UCSD-AML1 (cell line): Measurements from ENCODE around the gene OR2T3.
"Not testable (repeated sequence)": the region's sequence is repeated elsewhere in the genome, so short reads cannot be mapped to it uniquely, and the experiment has no call there.

Experiments
- DNase-seq: peaks from one replicate; lab custom pipeline; 2025; ENCODE audit not compliant: unreplicated experiment; lab: John Stamatoyannopoulos, UW

The OR2T3 gene

GRCh38 chr1:248471154-248471553, 2.0 kb upstream of the OR2T3 start:
- DNase-seq = no peak

DNA sequence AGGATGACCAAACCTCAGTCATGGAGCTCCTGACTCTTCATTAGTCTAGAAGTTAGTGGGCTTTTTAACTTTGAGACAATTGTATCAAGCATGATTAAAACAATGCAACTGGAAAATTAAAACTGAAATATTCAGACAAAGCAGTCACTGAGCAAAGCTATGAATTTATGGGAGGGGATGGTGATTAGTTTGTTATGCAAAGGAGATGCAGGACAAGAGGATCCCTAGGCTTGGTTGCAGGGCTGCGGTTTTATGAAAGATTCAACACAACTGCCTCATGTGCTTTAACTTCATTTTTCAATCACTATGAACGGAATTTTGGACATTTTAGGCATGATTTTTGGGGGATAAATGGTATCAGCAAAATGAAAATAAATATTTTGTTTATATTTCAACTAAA, 1.0 kb upstream of the OR2T3 start:
- not testable (repeated sequence) for DNase-seq

DNA sequence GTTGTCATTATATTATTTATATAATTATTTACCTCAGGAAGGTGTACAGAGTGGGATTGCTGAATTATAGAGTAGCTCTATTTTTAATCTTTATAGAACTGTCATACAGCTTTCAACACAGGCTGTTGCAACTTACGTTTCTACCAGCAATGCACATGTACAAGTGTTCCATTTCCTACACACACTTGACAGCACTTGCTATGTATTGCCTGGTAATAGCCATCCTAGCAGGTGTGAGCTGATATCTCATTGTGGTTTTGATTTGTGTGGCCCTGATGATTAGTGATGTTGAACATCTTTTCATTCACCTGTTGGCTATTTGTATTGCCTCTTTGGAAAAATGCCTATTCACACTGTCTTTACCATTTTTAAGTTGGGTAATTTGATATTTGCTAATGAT, 2.5 kb downstream of the OR2T3 start:
- DNase-seq = not testable (repeated sequence)

DNA sequence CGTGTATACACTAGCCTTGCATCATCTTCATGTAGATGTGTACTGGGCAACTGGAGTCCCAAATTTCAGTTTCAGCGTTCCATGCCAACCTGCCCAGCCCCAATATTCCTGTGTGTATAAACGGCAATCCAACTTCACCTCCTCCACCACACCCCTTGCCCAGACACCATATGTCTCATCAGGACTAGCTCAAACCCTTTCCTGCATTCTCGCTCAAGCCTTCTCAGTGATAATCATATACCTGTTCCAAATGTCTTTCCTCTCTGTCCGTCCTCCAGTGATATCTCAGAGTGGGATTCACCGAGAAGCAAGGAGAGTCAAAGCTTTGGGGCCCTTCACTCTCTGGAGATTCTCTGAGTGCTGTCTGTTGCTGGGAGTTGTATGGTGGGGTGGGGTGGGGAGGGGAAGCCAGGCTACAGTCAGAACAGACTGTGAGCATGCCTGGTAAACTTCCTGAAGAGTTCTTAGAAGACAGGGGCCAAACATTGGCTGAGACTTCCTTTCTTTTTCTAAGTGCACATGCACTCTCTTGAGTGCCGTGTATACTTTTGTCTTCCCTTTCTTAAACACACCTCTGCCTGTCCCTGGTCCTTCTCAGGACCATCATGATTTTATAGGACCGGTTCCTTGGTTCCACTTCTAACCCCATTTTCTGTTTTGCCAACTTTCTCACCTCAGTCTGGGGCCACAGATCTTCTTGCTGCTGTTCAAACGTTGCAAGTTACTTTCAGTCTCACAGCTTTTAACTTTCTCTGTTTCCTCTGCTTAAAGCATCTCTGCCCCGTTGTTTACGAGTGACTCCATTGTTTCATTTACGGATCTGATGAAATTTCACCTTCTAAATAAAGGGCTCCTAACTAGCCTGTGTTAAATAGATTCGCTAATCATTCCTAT, 8.8 kb downstream of the OR2T3 start:
- not testable (repeated sequence) for DNase-seq

DNA sequence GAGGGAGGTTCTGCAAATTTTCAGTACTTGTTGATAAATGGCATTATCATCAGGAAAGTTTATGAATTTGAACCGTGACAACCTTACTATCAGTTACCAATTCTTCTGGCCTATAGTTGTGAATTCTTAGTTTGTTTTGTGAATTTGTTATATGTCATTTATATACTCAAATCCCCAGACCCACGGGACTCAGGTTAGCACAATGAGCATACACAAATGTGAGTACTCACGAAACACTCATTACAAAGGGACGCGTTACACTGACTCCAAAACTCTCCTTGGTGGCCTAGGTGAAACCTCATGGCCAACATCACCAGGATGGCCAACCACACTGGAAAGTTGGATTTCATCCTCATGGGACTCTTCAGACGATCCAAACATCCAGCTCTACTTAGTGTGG, 15.1 kb downstream of the OR2T3 start, which contains the start of gene OR2T5:
Gene OR2T5, plus strand, starts transcription at position 301 of the 400 bp plus-strand sequence. Its CDS starts 0 bp downstream, at position 301.
- DNase-seq = not testable (repeated sequence)

GRCh38 chr1:248496661-248497060, 23.5 kb downstream of the OR2T3 start:
- not testable (repeated sequence) for DNase-seq

GRCh38 chr1:248500305-248501035, 27.3 kb downstream of the OR2T3 start:
- DNase-seq = not testable (repeated sequence)

DNA sequence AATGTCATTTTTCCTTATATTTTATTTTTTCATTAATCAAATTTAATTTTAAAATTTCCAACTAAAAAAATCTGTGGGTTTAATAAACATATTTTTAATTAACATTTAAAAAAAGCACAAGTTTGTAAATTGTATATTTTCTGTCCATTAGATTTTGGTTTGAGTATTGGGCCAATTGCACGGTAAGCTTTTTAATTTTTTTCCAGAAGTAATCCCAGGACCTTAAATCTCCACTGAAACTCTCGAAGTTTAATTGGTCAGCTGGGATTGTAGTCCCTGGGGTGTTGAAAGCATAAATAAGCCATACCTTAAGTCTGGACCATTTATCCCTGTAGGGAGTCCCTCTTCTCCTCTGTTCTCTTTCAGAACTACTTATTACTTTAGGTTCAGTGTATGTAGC, 34.6 kb downstream of the OR2T3 start, which contains the start of gene OR2G6:
Gene OR2G6, plus strand, starts transcription at position 301 of the 400 bp plus-strand sequence. CDS start 13,574 bp downstream, outside the sequence.
- not testable (repeated sequence) for DNase-seq

DNA sequence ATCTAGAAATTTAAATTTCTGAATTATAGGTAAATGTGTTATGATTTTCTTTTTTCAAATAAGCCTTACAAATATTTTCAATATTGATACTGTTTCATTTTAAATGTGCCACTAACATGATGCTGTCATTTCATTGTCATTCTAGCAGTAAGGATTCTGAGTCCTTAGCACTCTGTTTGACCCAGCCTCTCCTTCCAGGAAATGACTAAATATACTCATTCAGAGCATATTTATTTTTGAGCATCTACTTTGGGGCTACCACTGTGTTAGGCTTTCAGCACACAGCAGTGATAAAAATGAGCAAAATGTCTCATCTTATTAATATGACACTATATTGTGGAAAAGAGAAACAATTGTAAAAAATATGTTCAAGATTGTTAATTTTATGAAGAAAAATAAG, 37.1 kb downstream of the OR2T3 start:
- not testable (repeated sequence) for DNase-seq

DNA sequence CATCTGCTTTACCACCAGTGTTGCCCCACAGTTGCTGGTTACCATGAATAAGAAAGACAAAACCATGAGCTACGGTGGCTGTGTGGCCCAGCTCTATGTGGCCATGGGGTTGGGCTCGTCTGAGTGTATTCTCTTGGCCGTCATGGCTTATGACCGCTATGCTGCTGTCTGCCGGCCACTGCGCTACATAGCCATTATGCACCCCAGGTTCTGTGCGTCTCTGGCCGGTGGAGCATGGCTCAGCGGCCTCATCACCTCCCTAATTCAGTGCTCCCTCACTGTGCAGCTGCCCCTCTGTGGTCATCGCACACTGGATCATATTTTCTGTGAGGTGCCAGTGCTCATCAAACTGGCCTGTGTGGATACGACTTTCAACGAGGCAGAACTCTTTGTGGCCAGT, 48.7 kb downstream of the OR2T3 start:
- DNase-seq = no peak
